ENCODE data around the gene SMARCC2.
"Not testable (repeated sequence)": the region's sequence is repeated elsewhere in the genome, so short reads cannot be mapped to it uniquely, and the experiment has no call there.

Gene SMARCC2

DNA sequence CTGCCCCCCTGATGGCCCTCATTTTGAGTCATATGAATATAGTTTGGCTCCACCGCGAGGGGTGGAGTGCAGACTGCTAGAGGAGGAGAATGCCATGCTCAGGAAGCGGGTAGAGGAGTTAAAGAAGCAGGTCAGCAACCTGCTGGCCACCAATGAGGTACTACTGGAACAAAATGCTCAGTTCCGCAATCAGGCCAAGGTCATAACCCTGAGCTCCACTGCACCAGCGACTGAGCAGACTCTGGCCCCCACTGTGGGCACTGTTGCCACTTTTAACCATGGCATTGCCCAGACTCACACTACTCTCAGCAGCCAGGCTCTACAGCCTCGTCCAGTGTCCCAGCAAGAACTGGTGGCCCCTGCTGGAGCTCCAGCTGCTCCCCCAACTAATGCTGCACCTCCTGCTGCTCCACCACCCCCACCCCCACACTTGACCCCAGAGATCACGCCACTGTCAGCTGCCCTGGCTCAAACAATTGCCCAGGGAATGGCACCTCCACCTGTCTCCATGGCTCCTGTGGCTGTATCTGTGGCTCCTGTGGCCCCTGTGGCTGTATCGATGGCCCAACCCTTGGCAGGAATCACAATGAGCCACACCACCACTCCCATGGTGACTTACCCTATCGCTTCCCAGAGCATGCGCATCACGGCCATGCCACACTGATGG lies 67.9 kb downstream of the SMARCC2 start:
- no peak for DNase-seq (ENCODE audit: low read depth)

DNA sequence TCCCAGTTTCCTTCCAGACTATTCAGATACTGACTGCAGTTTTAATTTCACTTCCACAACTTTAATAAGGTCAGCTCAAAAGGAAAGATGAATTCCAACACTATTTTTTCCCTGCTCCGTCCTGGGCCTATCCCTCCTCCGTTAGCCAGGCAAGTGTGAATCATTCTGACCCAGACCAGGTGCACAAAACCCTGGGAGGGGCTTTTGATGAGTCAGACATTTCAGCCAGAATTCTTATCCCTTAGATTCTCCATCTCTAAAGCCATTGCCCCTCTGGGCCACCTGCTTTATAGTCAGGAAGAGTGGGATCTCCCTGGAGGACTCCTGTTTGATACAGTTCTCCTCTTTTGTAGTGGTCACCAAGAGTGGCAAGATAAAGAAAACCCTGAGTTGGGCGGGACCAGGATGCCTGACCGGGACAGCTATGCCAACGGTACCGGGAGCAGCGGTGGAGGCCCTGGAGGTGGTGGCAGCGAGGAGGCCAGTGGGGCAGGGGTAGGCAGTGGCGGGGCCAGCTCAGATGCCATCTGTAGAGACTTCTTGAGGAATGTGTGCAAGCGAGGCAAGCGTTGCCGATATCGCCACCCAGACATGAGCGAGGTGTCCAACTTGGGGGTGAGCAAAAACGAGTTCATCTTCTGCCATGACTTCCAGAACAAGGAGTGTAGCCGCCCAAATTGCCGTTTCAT lies 69.0 kb downstream of the SMARCC2 start:
- no peak for DNase-seq (ENCODE audit: low read depth)

DNA sequence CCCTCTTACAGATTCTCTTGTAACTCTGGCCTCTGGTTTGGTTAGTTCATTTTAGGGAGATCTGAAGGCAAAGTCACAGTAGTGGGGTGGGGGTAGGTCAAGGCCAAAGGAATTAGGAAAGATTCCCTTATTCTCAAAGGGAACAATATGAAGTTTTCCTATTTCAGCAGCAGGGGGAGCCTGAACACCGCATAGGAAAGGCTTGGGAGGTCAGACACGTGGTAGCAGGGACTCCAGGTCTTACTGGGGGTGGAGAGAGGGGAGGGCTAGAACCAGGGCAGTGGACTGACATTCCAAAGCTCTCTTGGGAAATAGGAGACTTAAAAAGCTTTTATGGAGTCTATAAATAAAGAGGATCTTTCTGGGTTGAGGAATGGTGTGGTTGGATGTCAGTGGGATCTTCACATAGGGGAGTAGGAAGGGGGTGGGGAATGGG lies 69.9 kb downstream of the SMARCC2 start:
- no peak for DNase-seq (ENCODE audit: low read depth)

DNA sequence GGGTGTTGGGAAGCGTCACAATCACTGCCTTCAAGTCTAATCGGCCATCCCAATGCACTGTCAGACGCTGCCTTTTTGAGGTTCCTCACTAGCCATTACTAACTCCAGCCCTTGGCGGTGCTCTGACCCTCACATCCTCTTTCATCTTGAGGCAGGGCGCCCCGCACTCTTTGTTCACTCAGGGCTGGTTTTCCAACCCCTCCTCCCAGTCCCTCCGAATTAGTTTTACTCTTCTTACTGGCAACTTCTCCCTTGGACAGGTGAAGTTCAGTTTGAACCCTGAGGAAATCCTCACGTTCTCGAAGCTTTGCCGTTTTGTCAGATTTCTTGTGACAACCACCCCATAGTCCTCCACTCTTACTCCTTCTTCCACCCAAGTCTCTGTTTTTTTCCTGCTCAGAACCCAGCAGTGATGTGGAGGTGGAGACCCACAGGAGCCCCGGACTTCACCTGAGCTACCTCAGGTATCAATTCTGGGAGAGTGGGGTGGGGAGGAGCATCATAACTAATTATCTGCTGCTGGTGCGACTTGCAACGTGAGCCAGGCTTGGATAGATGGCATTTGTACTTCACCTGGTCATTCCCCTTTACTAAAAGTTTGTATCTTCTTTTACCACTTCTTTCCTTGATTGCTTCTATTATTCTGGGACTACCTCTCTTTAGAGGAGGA lies 70.5 kb downstream of the SMARCC2 start:
- DNase-seq (ENCODE audit: low read depth) = no peak

DNA sequence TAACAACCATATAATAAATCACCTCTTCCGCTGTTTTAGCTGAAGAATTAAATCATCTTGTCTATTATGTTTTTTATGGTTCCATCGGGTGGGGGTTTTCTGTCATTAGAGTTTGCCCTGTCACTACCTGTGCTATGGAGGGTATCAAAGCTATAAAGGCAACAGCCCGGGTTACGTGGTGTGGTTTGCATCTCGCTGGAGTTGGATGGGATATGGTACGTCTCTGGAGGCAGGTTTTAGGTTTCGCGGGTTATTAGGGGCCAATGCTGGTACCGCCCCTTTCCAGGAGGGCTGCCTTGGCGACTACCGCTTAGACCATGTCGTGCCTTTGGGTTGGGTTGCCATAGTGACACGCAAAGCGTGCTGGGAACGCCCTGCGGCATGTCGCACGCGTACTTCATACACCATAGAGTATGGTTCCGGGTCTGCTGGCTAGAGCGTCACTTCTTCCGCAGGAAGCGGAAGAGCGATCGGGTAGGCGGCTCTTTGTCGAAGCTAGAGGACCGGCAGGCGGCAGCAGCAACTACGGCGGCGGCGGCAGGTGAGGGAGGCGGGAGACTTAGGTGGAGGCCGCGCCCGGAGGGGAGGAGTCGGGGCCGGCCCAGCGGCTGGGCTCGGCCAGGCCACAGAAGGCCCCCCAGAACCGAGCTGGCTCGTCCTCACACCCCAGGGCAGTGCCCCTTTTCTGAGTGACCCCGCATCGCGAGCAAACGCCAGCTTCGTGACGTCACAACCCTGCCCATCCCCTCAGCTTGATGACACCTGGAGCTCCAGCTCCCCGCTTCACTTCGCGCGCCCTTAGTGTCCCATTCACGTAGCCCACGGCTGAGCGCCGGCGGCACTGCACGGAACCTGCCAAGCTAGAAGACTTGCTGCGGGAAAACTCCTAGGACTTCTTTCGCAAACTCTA lies 71.2 kb downstream of the SMARCC2 start, which contains the start of gene ZC3H10:
ZC3H10 (plus strand) TSS at position 489 of the 910 bp plus-strand sequence. CDS start 2,297 bp downstream, outside the sequence.
- DNase-seq (ENCODE audit: low read depth) = peak; percentile 97

DNA sequence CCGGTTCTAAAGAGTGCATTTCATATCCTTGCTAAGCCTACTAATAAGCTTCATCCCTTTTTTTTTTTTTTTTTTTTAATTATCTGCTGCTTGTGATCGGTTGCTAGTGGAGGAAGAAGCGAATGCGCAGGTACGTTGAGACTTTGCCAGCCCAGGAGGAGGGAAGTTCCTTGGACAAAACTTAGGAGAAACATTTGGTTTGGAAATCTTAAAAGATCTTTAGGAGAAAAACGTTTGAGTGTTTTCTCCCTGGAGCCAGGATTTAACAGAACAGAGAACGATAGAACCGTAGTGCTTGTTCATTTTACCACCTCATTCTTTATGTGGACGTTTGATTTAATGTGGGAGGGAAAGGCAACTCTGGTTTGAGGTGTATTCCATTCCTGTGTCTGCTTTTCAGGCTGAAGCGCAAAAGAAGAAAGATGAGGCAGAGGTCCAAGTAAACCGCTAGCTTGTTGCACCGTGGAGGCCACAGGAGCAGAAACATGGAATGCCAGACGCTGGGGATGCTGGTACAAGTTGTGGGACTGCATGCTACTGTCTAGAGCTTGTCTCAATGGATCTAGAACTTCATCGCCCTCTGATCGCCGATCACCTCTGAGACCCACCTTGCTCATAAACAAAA lies 72.1 kb downstream of the SMARCC2 start:
- not testable (repeated sequence) for DNase-seq (ENCODE audit: low read depth)

DNA sequence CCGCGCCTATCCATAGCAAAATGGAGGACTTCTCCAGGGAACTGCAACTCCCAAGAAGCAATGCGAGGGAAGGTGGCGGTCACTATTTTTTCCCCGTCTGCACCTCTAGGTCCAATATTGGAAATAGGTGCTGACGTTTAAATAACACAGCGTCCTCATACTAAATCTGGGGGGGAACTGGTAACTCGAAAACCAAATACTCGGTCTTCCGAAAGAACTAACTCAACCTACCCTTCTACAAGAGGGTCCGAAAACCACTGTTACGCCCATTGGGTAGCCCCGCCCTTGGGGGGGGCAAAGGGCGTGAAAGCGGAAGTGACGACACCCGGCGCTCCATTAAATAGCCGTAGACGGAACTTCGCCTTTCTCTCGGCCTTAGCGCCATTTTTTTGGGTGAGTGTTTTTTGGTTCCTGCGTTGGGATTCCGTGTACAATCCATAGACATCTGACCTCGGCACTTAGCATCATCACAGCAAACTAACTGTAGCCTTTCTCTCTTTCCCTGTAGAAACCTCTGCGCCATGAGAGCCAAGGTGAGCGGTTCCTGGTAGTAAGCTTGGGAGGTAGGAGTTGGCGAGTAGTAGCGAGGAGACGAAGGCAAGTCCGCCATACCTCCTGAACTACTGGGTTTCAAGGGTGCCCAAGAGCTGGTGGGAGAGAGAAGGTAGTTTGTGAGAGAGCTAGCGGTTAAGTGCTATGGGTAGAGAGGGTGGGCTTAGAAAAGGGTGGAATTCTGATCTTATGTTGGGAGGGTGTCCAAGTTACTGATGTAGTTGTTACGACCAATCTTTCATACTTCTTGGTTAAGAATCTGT lies 72.8 kb downstream of the SMARCC2 start, which contains the start of gene RPL41:
RPL41 (plus strand) TSS at position 367 of the 815 bp plus-strand sequence.
- peak; percentile 83 for DNase-seq (ENCODE audit: low read depth)

DNA sequence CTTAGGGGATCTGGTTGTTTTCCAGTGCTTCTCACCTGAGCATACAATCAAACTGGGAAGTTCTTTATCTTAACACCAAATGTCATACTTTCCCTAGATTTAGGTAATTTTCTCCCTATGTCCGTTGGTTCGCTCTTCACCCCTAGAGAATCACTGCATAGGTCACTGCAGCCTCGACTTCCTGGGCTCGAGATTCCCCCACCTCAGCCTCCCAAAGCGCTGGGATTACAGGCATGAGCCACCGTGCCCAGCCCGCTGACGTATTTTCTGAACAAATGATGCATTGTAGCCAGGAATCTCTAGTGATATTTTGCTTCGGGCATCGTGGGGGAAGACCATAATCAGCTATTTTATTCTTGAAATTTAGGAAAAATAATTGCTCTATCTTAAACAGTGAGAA lies 74.0 kb downstream of the SMARCC2 start:
- DNase-seq (ENCODE audit: low read depth) = no peak

DNA sequence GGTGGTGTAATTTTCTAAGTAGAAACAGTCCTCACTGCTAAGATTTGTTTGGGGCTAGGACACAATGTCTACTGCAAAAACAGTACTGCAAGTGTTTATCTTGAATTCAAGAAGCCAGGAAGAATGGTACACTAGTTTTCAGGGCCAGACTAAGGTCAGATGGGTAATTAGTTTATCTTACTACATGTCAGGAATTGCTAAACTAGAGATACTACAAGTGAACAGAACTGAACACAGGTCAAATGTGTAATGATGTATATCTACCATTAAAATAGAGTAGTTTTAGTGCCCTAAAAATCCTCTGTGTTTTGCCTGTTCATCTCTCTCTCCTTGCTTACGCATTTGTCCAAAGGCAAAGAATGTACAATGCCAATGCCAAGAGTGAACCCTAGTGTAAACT lies 75.2 kb downstream of the SMARCC2 start:
- no peak for DNase-seq (ENCODE audit: low read depth)
